NCI-H2029 treated with DMSO at 0.1 percent for 48 hours (cell line): ENCODE measurements around the gene CNST.

ENCODE experiments used
- DNase-seq: peaks from one replicate; lab custom pipeline; 2025; lab: John Stamatoyannopoulos, UW

The CNST gene, protein sequence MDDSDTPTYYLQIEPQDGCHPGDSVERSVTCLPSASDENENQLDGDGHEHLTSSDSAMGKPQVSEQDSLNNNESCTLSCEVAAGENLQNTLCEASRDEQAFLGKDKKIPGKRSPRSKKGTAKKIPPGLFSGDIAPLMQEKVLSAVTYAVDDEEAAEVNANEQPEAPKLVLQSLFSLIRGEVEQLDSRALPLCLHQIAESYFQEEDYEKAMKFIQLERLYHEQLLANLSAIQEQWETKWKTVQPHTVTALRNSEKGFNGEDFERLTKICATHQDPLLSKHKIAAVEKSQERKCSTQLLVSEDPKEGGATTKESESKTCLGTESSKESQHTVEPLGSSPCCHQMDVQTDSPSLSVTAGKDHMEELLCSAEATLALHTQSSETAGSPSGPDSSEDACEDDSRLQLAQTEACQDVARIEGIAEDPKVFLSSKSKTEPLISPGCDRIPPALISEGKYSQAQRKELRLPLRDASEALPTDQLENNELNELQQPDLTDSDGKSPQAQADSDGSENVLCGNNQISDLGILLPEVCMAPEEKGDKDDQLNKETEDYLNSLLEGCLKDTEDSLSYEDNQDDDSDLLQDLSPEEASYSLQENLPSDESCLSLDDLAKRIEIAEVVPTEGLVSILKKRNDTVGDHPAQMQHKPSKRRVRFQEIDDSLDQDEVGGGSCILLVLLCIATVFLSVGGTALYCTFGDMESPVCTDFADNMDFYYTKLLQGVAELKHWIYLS

DNA sequence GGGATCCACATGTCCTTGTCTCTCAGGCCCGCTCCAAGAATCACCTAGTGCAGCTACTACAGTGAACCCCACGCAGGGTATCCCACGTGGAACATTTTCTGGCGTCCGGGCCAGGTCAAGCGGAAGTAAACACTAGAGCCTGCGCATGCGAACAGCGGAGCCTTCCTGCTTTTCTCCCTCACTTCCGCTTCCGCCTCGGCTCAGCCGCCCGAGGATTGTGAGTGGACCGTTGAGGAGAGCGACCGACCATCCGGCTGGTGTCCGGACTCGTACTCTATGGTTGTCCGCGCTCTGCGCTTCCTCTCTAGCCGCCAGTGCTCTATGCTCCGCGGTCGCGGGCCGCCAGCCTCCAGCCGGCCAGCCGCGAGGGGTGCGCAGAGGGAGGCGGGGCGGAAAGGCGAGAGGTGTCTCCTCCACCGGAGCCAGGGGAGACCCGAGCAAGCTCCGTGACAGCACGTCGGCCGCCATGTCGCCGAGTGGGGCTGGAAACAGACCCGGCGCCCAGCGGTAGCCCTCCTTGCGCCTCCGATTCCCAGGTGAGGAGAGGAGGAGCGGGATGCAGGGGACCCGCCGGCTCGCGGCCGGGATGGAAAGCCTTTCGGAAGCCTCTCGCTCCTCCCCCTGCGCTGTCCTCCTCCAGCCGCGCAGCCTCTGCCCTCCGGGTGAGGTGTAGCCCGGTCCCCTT lies at the start of gene CNST, which contains the start of gene TFB2M:
Gene CNST (plus strand): TSS at position 329 of the 685 bp plus-strand sequence. CDS start 25,107 bp downstream, outside the sequence.
Gene TFB2M (minus strand): TSS at position 134 of the 685 bp plus-strand sequence. CDS start 123 bp downstream, at position 11.
- peak; percentile 85 for DNase-seq

DNA sequence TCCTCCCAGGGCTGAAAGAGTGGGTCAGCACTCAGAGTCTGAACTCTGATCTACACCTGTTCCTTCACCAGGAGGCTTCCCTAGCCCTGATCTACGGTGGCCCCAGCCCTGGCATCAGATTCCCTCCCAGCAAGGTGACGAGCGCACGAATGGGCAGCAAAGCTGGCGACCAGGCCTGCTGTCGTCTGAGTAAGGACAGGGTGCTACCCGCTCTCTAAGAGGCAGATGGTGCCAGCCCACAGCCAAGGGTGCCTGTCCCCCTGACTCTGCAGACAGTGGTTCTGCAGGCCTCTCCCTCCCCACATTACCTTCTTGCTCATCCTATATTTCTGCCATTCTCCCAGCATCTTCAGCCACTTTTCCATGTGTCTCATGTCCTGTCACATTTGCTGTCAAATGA lies 48.9 kb upstream of the CNST start:
- no peak for DNase-seq

DNA sequence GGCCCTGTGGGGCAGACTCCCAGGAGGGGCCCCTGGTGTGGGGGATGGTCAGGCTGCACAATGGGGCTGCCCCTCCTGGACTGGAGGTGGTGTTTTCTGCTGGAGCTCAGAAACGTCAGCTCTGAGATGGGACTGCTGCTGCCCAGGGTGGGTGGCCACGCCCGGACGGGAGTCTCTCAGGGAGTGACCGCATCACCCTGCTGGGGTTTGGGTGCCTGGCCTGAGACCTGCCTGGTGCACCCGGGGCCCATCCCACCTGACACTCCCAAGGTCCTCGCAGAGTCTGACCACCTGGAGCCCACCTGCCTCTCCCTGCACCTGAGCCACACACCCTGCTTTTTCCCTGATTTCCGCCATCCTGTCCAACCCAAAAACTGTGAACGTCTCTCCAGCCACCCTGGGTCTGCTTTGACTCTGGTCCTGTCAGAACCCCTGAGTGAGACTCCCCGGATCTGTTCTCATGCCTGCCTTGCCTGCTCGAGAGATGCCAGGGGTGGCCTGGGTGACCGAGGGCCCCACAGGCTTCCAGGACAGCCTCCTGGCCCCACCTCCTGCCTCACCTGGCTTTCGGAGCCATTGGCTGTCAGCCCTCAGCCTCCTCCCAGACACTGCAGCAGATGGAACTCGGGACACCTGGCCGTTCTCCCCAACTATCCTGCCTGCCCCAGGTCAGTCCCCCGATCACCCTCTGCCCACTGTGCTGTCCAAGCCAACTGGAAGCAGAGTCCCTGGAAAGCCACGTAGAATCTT lies 47.6 kb upstream of the CNST start:
- no peak for DNase-seq

DNA sequence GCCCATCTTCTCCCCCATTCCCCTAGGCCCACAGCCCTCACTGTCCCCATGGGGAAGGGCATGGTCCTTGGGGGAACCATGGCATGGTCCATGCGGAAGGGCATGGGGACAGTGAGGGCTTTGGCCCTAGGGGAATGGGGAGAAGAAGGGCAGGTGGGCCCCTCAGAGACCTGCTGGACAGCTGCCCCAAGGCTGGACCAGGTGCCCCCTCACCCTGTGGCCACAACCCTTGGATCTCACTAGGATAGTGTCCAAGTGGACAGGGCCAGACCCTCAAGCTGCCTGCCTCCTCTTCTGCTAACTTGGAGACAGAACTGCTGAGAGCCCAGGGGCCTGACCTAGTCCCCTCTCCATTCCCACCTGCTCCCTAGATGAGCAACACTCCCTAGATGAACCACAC lies 46.7 kb upstream of the CNST start:
- no peak for DNase-seq

DNA sequence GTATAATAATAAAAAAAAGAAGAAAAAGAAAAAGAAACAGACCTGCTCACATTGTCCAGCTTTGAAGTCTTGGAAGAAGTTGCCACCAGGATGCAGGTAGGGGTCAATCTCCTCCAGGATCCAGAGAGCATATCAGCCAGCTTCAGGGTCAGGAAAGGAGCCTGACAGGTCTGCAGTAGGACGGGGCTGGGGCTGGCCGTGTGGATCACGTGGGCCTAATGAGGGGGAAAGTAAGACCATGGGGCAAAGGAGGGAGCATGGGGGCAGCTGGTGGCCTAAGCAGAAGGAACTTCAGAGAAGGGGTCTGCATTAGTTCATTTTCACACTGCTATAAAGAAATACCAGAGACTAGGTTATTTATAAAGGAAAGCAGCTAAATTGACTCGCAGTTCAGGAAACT lies 39.9 kb upstream of the CNST start:
- no peak for DNase-seq

DNA sequence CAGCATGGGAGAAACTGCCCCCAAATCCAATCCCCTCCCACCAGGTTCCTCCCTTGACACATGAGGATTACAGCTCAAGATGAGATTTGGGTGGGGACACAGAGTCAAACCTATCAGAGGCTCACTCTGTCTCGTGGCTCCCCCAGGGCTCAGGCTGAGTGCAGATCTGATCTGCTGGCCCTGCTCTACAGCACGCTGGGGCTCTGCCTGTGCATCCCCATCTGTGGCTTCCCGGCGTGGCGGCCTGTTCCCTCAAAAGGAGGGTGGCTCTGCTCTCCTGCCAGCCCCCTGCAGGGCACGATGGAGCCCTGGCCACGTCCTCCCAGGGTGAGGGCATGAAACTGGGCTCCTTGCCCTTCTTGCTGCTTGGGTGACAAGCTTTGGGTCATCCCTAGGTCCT lies 39.3 kb upstream of the CNST start:
- no peak for DNase-seq

DNA sequence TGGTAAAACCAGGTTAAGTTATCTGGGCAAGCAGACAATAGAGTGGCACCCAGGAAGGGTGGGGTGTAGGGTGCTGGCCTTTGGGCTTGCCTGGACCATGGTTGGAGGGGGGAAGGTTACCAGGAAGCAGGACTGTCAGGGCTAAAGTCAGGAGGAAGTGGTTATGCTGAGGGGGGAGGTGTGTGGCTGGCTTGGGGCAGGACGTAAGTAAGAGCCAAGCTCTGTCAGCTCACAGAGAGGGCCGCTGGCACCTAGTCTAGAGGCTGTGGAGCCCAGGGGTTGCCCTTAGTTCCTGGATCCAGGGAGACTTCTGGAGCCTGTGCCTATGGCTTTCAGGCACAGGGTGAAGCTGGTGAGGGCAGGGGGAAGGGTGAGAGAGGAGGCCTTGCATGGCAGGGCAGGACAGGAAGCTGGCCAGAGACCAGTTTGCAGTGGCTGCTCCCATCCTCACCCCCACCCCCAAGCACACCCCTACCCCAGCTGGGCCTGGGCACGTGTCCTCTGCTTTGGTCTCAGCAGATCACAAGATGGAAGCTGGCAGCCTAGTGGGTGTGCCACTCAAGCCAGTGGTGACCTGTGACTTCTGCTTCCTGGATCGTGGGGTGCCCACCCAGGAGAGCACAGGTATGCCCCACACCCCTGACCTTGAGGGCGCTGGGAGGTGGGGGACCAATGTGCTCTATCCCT lies 38.7 kb upstream of the CNST start:
- DNase-seq: no peak

DNA sequence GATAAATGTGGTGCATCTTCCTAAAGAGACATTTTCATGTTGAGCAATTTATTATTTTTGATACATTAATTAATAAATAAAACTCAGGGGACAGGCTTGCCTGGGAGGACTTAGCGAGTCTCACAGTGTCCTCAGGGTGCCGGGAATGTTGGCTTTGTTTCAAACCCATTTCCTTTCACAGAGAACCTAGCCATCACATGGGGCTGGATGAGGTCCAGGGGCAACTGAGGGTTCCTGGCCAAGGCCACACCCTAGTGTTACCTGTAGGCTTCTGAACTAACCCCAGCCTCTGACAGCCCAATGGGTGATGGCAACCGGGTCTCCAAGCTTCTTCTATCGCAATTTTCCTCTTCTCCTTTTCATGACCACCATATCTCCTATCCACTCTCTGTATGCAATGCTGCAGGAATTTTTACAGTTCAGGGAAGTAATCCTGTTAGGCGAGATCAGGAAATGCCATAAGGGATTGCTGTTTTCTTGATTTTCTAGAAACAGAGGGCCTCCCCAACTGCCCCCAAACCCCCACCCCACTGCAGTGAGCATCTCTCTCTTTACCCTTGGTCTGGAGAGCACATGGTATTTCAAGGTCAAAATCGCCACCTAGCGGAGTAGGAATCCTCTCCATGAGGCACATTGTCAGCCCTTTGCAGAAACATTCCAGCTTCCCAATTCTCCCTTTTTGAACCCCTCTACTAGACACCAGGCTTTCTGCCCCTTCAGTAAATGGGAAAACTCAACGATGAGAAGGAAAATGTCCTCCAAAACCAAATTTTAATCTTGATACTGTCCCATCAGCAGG lies 37.1 kb upstream of the CNST start:
- peak; percentile 13 for DNase-seq

DNA sequence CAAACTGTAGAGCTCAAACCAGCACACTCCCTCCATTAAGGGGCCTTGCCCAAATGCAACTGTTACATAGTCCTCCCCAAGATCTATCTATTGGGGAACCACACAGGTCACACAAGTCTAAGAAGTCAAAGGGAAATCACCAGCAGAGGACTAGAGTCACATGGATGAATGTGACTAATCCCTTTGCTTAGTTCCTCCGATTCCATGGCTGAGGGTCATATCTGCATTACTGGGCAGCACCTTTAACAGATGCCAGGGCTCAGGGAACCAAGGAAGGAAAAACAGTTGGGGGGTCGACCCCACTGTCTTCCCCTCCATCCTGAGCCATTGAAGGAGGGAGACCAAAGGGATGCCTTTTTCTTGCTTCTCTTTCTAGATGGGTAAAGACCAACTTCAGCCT lies 35.8 kb upstream of the CNST start:
- DNase-seq: no peak

DNA sequence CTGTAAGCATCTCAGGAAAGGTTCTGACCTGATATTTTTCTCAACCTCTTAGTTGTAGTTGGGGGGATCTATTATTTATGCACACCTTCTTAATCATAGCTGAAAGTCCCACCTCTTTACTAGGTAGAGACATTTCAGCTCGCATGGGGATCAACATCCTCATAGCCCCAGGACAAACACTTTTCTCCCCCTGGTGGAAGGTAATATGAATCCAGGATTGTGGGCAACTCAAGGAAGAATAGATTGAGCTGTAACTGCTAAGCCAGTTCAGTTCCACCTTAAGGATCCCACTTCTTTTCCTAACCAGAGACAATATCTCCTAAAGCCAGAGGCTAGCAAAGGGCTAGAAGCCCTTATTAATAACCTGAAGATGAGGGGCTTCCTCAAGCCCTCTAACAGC lies 33.7 kb upstream of the CNST start:
- DNase-seq: no peak

DNA sequence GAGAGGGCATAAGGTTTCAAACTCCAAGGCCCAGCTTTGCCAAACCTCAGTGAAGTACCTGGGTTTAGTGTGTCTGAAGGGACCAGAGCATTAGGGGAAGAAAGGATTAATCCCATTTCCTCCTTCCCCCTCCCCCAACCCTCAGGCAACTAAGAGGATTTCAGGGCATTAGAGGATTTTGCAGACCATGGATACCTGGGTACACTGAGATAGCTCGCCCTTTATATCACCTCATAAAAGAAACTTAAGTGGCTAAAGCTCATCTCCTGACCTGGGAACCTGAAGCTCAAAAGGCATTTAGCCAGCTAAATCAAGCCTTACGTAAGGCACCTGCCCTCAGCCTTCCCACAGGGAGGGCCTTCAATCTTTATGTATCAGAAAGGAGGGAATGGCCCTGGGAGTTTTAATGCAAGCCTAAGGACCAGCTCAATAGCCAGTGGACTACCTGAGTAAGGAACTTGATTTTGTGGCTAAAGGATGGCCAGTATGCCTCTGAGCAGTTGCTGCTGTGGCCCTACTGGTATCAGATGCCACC lies 32.8 kb upstream of the CNST start:
- no peak for DNase-seq

DNA sequence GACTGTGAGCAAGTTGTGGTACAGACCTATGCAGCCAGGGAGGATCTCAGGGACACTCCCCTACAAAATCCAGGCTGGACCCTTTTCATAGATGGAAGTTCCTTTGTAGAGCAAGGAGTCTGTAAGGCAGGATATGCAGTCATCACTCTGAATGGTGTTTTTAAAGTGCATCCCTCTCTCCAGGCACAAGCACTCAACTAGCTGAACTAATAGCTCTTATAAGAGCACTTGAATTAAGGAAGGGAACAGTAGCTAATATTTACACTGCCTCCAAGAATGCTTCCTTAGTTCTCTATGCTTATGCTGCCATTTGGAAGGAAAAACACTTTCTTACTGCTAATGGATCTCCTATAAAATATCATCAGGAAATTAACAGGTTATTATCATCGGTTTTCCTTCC lies 32.1 kb upstream of the CNST start:
- no peak for DNase-seq

DNA sequence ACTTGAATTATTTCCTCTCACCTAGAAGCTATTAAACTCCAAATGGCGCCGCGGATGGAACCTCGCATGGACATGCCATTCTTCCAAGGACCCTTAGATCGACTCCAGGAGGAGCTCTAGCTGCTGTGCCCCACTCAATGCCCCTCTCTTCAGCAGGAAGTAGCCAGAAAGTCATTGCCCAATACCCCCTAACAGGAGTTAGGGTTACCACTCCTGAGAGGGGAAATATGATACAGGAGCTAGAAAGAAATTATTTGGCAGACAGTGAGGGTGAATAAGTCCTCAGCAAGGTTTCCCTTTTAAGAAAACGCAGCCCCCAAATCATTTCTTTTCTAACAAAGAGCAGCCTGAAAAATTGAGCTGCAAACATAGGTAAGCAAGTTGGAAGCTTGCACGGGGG lies 28.8 kb upstream of the CNST start:
- no peak for DNase-seq

DNA sequence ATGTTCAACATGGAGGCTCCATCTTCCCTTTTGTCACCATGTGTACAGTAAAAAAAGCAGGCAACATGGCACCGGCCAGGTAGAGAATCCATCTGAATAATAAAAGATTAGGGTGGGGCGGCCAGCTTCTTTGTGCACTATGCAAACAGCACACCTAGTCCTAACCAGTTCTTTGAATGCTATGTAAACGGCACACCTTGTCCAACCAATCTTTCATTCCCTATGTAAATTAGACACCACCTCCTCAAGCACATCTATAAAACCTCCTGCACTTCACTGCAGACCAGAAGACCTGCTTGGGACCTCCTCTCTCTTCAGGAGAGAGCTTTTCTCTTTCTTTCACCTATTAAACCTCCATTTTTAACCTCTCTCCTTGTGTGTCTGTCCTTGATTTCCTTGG lies 28.4 kb upstream of the CNST start:
- DNase-seq: peak; percentile 49

DNA sequence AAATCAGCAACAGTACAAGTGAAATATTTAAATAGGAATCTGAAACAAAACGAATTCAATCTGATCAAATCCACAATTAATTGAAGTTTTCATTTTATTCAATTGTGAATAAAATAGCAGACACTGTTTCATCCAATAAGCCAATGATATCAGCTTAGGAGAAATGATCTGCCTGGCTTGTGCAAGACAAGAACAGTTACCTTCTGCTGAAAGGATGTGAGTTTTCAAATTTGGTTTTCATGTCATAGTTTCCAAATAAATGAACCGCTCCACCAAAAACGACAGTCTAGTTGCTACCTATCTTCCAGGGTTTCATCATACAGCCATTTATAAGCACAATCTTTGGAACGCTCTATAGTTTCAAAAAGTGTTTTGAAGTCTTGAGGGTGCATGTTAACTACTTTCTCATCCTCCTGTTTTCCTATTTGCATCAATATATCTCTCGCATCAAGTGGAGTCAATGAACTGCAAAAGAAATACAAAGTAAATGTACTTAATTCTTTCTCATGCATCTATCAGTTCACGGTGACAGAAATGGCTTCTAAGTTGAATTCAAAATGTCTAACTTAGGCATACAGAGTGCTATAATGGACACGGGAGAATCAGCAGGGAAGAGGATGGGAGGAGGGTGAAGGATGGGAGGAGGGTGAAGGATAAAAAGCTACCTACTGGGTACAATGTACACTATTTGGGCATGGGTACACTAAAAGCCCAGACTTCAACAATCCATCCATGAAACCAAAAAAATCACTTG lies 25.3 kb upstream of the CNST start:
- no peak for DNase-seq

DNA sequence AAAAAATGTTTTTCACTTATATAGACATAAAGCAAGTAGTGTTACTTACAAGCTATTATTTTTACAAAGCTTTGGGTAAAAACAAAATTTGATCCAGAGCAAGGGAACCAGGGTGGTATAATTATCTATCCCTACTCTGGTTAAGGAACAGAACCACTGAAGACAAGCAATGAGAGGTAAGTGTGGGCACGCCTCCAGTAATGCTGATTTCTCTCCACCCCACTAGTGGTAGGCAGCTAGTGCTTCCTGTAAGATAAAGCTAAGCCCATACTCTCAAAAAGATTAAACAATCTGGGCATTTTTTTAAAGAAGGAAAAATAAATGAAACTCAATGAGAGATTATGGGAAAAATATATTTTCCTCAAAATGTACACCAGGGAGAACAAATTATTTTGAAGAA lies 22.3 kb upstream of the CNST start:
- no peak for DNase-seq

DNA sequence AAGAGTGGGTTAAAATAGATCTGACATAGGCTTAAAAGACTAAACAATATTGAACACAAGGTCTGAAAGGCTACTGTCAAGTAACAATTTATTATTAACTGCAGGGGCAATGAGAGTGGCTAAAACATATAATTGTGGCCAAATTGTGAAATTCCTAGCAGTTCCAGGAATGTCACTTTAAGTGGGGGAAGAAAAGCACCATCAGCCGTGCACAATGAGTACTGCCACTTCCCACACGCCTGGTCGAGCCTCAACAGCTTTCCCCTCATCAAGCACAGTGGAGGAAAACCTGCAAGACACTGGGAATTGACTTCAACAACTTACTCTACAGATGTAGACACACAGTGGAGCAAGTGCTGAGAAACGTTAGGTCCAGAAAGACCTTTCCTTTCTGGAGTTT lies 16.6 kb upstream of the CNST start:
- DNase-seq: no peak

DNA sequence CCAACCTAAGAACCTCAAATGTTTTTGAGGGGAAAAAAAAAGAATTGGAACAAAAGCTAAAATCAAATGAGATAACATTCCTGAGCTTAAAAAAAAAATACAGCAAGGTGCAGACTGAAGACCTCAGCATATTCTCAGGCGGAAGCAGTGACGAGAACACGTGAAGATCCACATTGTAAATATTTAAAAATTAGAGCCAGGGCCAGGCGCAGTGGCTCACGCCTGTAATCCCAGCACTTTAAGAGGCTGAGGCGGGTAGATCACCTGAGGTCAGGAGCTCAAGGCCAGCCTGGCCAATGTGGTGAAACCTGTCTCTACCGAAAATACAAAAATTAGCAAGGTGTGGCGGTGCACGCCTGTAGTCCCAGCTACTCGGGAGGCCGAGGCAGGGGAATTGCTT lies 15.9 kb upstream of the CNST start:
- DNase-seq: no peak

DNA sequence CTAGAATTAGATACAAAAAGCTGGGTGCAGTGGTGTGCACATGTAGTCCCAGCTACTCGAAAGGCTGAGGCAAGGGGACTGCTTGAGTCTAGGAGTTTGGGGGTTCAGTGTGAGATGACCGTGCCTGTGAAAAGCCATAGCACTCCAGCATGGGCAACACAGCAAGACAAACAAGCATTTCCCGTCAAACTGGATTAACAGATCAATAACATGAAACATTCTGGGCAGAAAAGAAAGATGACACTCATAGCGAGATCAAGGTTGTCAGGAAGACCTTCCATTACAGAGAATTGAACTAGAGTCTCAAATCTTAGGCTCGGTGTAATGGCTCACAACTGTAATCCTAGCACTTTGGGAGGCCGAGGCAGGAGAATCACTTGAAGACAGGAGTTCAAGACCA lies 14.1 kb upstream of the CNST start:
- DNase-seq: no peak

DNA sequence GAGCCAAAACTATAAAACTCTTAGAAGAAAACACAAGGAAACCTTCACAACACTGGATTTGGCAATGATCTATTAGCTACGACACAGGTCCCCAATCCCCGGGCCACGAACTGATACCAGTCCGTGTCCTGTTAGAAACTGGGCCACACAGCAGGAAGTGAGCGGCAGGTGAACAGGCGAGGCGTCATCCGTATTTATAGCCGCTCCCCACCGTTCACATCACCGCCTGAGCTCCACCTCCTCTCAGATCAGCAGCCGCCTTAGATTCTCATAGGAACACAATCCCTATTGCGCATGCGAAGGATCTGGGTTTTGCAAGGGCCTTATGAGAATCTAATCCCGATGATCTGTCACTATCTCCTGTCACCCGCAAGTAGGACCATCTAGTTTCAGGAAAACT lies 12.1 kb upstream of the CNST start:
- no peak for DNase-seq
